Activated CD8-positive, alpha-beta T cell treated with anti-CD3 and anti-CD28 coated beads, Interleukin-2, amount 10 ng/mL, durations not matched to agents 7 days and 5 days (primary cell): ENCODE data around the gene APLP1. TPM values are rescaled to one million over a fixed set of nuclear protein-coding genes. Genes with fewer than 3 reads are reported as not detected.

Experiments used
- ATAC-seq: fragments of 150-1000 bp; cut with Tn5 transposase; one replicate; pipeline ENCODE4 v1.10.0; 2021; ENCODE audit warnings: moderate library complexity
- CTCF ChIA-PET: fragments of 350-600 bp; sonication (Branson Sonifier 250); formaldehyde crosslinking; loops from one replicate; lab custom pipeline; 2021; ENCODE audit warnings: antibody characterized with exemption; lab: Charles Lee
- POLR2A ChIA-PET: fragments of 350-600 bp; sonication (Branson Sonifier 250); formaldehyde crosslinking; loops from one replicate; lab custom pipeline; 2021; ENCODE audit warnings: antibody characterized with exemption; lab: Charles Lee
- DNase-seq: peaks from one replicate; pipeline ENCODE4 v3.0.0-alpha.2; 2020
- H3K27ac Mint-ChIP-seq: one replicate; pipeline ENCODE4 v1.8.0; 2021; ENCODE audit warnings: mild to moderate bottlenecking, mixed read lengths
- H3K27me3 Mint-ChIP-seq: one replicate; pipeline ENCODE4 v1.8.0; 2021; ENCODE audit warnings: low read depth, mixed read lengths
- H3K36me3 Mint-ChIP-seq: one replicate; pipeline ENCODE4 v1.8.0; 2021; ENCODE audit warnings: low read depth, mixed read lengths
- H3K4me1 Mint-ChIP-seq: one replicate; pipeline ENCODE4 v1.8.0; 2021; ENCODE audit warnings: low read depth, mixed read lengths
- H3K4me3 Mint-ChIP-seq: one replicate; pipeline ENCODE4 v1.8.0; 2021; ENCODE audit warnings: mild to moderate bottlenecking, mixed read lengths
- H3K9me3 Mint-ChIP-seq: one replicate; pipeline ENCODE4 v1.8.0; 2022; ENCODE audit warnings: mixed read lengths; ENCODE audit not compliant: insufficient read depth
- total RNA-seq, 2 experiments: library from RNA; stranded (reverse); gene quantifications; one replicate each; pipeline ENCODE4 v1.2.3, GENCODE V29; 2021

APLP1 gene
- total RNA-seq, 2 experiments from 2014 or later, result 0.87 to 1.4 TPM

GRCh38 chr19:35856546-35857149 is 11.7 kb upstream of the APLP1 start, which contains the start of gene KIRREL2:
KIRREL2 (plus strand) TSS chr19:35856911; CDS start chr19:35857120, 209 bp downstream.
- ChIA-PET CTCF (interaction anchor here (1.5 kb wide), 1 partner anchor 75 kb away, joined by 4 read pairs; no protein-coding TSS in a partner anchor), POLR2A (interaction anchor here (2.1 kb wide), 1 partner anchor 13 kb away, joined by 6 read pairs; the partner anchor contains the start of gene APLP1)
- ATAC-seq, result peak; percentile 83
- peaks cover 9% of the 10 kb centered on the region for H3K4me1 Mint-ChIP-seq
- peak within 1 kb of the TSS; percentile 76 for H3K4me3 Mint-ChIP-seq
- H3K36me3 Mint-ChIP-seq, result no peaks in the 10 kb centered on the region
- no peak within 1 kb of the TSS for H3K27ac Mint-ChIP-seq
- H3K9me3 Mint-ChIP-seq, result no peaks in the 10 kb centered on the region
- peak; percentile 35 for DNase-seq
- H3K27me3 Mint-ChIP-seq, result peaks cover 54% of the 10 kb centered on the region

GRCh38 chr19:35858311-35858710 is 10.1 kb upstream of the APLP1 start:
- Mint-ChIP-seq H3K4me3 (no peak overlapping the region), H3K27ac (no peak overlapping the region), H3K27me3 (peaks cover 54% of the 10 kb centered on the region), H3K4me1 (peaks cover 9% of the 10 kb centered on the region), H3K36me3 (no peaks in the 10 kb centered on the region), H3K9me3 (no peaks in the 10 kb centered on the region)
- ATAC-seq (no peak), DNase-seq (no peak)
- ChIA-PET POLR2A (no interaction called here), CTCF (no interaction called here)

- Mint-ChIP-seq H3K4me3 (no peak overlapping the region), H3K9me3 (no peaks in the 10 kb centered on the region), H3K36me3 (no peaks in the 10 kb centered on the region), H3K27me3 (peaks cover 53% of the 10 kb centered on the region), H3K27ac (no peak overlapping the region), H3K4me1 (peaks cover 9% of the 10 kb centered on the region)
- ChIA-PET CTCF (no interaction called here), POLR2A (interaction anchor here (0.6 kb wide), 1 partner anchor 43 kb away, joined by 3 read pairs; no protein-coding TSS in a partner anchor)
- ATAC-seq, result no peak
- no peak for DNase-seq
Observed at GRCh38 chr19:35859414-35859813, 9.0 kb upstream of the APLP1 start.

GRCh38 chr19:35860436-35860817 is 7.9 kb upstream of the APLP1 start:
- Mint-ChIP-seq H3K4me1 (peaks cover 9% of the 10 kb centered on the region), H3K4me3 (no peak overlapping the region), H3K27me3 (peaks cover 46% of the 10 kb centered on the region), H3K36me3 (no peaks in the 10 kb centered on the region), H3K9me3 (no peaks in the 10 kb centered on the region), H3K27ac (no peak overlapping the region)
- ATAC-seq (no peak), DNase-seq (no peak)
- POLR2A ChIA-PET, result no interaction called here
- CTCF ChIA-PET, result no interaction called here

- DNase-seq (no peak), ATAC-seq (no peak)
- Mint-ChIP-seq H3K36me3 (no peaks in the 10 kb centered on the region), H3K4me3 (no peak overlapping the region), H3K4me1 (peaks cover 9% of the 10 kb centered on the region), H3K27ac (no peak overlapping the region), H3K9me3 (no peaks in the 10 kb centered on the region), H3K27me3 (peaks cover 45% of the 10 kb centered on the region)
- ChIA-PET CTCF (no interaction called here), POLR2A (no interaction called here)
Observed at GRCh38 chr19:35860818-35861639, 7.3 kb upstream of the APLP1 start.

GRCh38 chr19:35861640-35862160 is 6.7 kb upstream of the APLP1 start:
- Mint-ChIP-seq H3K36me3 (no peaks in the 10 kb centered on the region), H3K9me3 (no peaks in the 10 kb centered on the region), H3K4me1 (peaks cover 9% of the 10 kb centered on the region), H3K27ac (no peak overlapping the region), H3K27me3 (peaks cover 48% of the 10 kb centered on the region), H3K4me3 (no peak overlapping the region)
- CTCF ChIA-PET, result no interaction called here
- DNase-seq, result no peak
- POLR2A ChIA-PET, result no interaction called here
- no peak for ATAC-seq

GRCh38 chr19:35862528-35862927 is 5.8 kb upstream of the APLP1 start:
- Mint-ChIP-seq H3K27me3 (peaks cover 50% of the 10 kb centered on the region), H3K4me1 (peaks cover 2% of the 10 kb centered on the region), H3K27ac (no peak overlapping the region), H3K36me3 (no peaks in the 10 kb centered on the region), H3K4me3 (no peak overlapping the region), H3K9me3 (no peaks in the 10 kb centered on the region)
- no peak for ATAC-seq
- POLR2A ChIA-PET, result no interaction called here
- CTCF ChIA-PET, result no interaction called here
- no peak for DNase-seq

- ChIA-PET CTCF (no interaction called here), POLR2A (no interaction called here)
- Mint-ChIP-seq H3K36me3 (no peaks in the 10 kb centered on the region), H3K9me3 (no peaks in the 10 kb centered on the region), H3K27me3 (peaks cover 52% of the 10 kb centered on the region), H3K4me3 (no peak overlapping the region), H3K4me1 (peaks cover 4% of the 10 kb centered on the region), H3K27ac (no peak overlapping the region)
- no peak for DNase-seq
- ATAC-seq, result no peak
Observed at GRCh38 chr19:35863018-35863417, 5.4 kb upstream of the APLP1 start.

- ChIA-PET CTCF (interaction anchor here (2.2 kb wide), 1 partner anchor 63 kb away, joined by 10 read pairs; no protein-coding TSS in a partner anchor), POLR2A (interaction anchor here (0.7 to 2.0 kb wide), 2 partner anchors 12 to 29 kb away, joined by 4 to 6 read pairs; partner anchors contain the start of gene KIRREL2)
- peak overlapping the region; percentile 55 for H3K4me3 Mint-ChIP-seq
- no peaks in the 10 kb centered on the region for H3K9me3 Mint-ChIP-seq
- peaks cover 19% of the 10 kb centered on the region for H3K4me1 Mint-ChIP-seq
- DNase-seq (no peak), ATAC-seq (no peak)
- peaks cover 28% of the 10 kb centered on the region for H3K27me3 Mint-ChIP-seq
- no peak overlapping the region for H3K27ac Mint-ChIP-seq
- H3K36me3 Mint-ChIP-seq, result no peaks in the 10 kb centered on the region
Observed at GRCh38 chr19:35868823-35869326, 501 bp downstream of the APLP1 start.

GRCh38 chr19:35869327-35870123 is 1.2 kb downstream of the APLP1 start:
- Mint-ChIP-seq H3K36me3 (no peaks in the 10 kb centered on the region), H3K4me1 (peaks cover 19% of the 10 kb centered on the region), H3K27me3 (peaks cover 28% of the 10 kb centered on the region), H3K9me3 (no peaks in the 10 kb centered on the region), H3K4me3 (peak overlapping the region; percentile 60), H3K27ac (peak overlapping the region; percentile 2)
- POLR2A ChIA-PET, result interaction anchor here (0.7 to 2.0 kb wide), 2 partner anchors 13 to 29 kb away, joined by 4 to 6 read pairs; partner anchors contain the start of gene KIRREL2
- ATAC-seq (peak; percentile 88), DNase-seq (peak; percentile 90)
- CTCF ChIA-PET, result interaction anchor here (1.0 to 2.2 kb wide), 4 partner anchors 12 to 125 kb away, joined by 3 to 10 read pairs (median 6); partner anchors contain the start of gene SDHAF1
